PC-3 (cell line): ENCODE results near the gene NHERF2. TPM values are rescaled to one million over a fixed set of nuclear protein-coding genes. Genes with fewer than 3 reads are reported as not detected.

Experiments
- ATAC-seq: fragments of 200-7000 bp; cut with Tn5 transposase; 2 replicates; pipeline ENCODE4 v1.9.1; 2020; ENCODE audit warnings: mild to moderate bottlenecking, moderate library complexity
- BruUV-seq: library from RNA; stranded (reverse); fragments of 400-500 nt; replicated peaks from 2 replicates; lab custom pipeline; 2021; lab: Mats Ljungman, UMichigan
- CTCF ChIA-PET: fragments of 300-600 bp; sonication (Branson Sonifier 250); formaldehyde crosslinking; loops from one replicate; lab custom pipeline; 2022; ENCODE audit warnings: antibody characterized with exemption; lab: Charles Lee
- POLR2A ChIA-PET: fragments of 300-600 bp; sonication (Branson Sonifier 250); formaldehyde crosslinking; loops from one replicate; lab custom pipeline; 2022; ENCODE audit warnings: antibody characterized with exemption; ENCODE audit not compliant: unreplicated experiment; lab: Charles Lee
- DNase-seq: peaks from one replicate; pipeline ENCODE4 v3.0.0-alpha.2; 2015
- H2AFZ ChIP-seq: fragments of 300-600 bp; sonication (generic); 2 replicates; pipeline ENCODE4 v1.6.0; 2016; ENCODE audit warnings: antibody characterized with exemption, low read length
- H3F3A ChIP-seq: fragments of 300-600 bp; sonication (generic); one replicate; pipeline ENCODE4 v1.6.0; 2017; ENCODE audit warnings: antibody characterized with exemption, low read length, control low read depth, mild to moderate bottlenecking; ENCODE audit not compliant: unreplicated experiment
- H3K27ac ChIP-seq: fragments of 300-600 bp; sonication (generic); 2 replicates; pipeline ENCODE4 v1.5.1; 2016; ENCODE audit warnings: mild to moderate bottlenecking, low read length
- H3K27me3 ChIP-seq: fragments of 300-600 bp; sonication (generic); 2 replicates; pipeline ENCODE4 v1.6.1; 2016; ENCODE audit warnings: low read length, mixed read lengths
- H3K36me3 ChIP-seq: fragments of 300-600 bp; sonication (generic); 2 replicates; pipeline ENCODE4 v1.6.1; 2016; ENCODE audit warnings: low read depth, mixed run types, low read length, mixed read lengths
- H3K4me1 ChIP-seq: fragments of 300-600 bp; sonication (generic); 2 replicates; pipeline ENCODE4 v1.5.1; 2016; ENCODE audit warnings: low read length; ENCODE audit not compliant: insufficient read depth
- H3K4me2 ChIP-seq: fragments of 300-600 bp; sonication (generic); 2 replicates; pipeline ENCODE4 v1.6.0; 2016; ENCODE audit warnings: low read length
- H3K4me3 ChIP-seq: fragments of 300-600 bp; sonication (generic); 2 replicates; pipeline ENCODE4 v1.5.1; 2016; ENCODE audit warnings: mild to moderate bottlenecking, low read length, mixed read lengths
- H3K79me2 ChIP-seq: fragments of 300-600 bp; sonication (generic); 2 replicates; pipeline ENCODE4 v1.6.1; 2017; ENCODE audit warnings: low read length, mixed read lengths
- H3K9ac ChIP-seq: fragments of 300-600 bp; sonication (generic); 2 replicates; pipeline ENCODE4 v1.6.0; 2016; ENCODE audit warnings: mild to moderate bottlenecking, low read length
- H3K9me2 ChIP-seq: fragments of 300-600 bp; sonication (generic); replicated peaks from 2 replicates; pipeline ENCODE4 v1.6.1; 2016; ENCODE audit warnings: mixed run types, low read length, mixed read lengths
- H3K9me3 ChIP-seq: fragments of 300-600 bp; sonication (generic); 2 replicates; pipeline ENCODE4 v1.6.1; 2016; ENCODE audit warnings: low read length, mixed read lengths
- H4K20me1 ChIP-seq: fragments of 300-600 bp; sonication (generic); 2 replicates; pipeline ENCODE4 v1.6.1; 2016; ENCODE audit warnings: low read length, mixed read lengths
- CTCF ChIP-seq: fragments of 300-600 bp; sonication (generic); conservative IDR thresholded peaks from 2 replicates; pipeline ENCODE4 v1.5.1; 2017; ENCODE audit warnings: antibody characterized with exemption, low read depth, mild to moderate bottlenecking, low read length
- EZH2 ChIP-seq: fragments of 300-600 bp; sonication (generic); IDR thresholded peaks from one replicate; pipeline ENCODE4 v1.6.1; 2017; ENCODE audit warnings: antibody characterized with exemption, mild to moderate bottlenecking, low read length; ENCODE audit not compliant: unreplicated experiment
- EZH2phosphoT487 ChIP-seq: fragments of 300-600 bp; sonication (generic); IDR thresholded peaks from 2 replicates; pipeline ENCODE4 v1.6.1; 2018; ENCODE audit warnings: mild to moderate bottlenecking, antibody characterized with exemption, low read length, borderline replicate concordance
- intact Hi-C: fragments of 100-400 bp; cut with micrococcal nuclease; formaldehyde crosslinking; loops from 2 replicates; pipeline ENCODE4 v1.9.0; 2023
- total RNA-seq: library from RNA; depleted of rRNA; stranded (reverse); fragments of >200 nt; gene quantifications from 2 replicates; pipeline ENCODE4 v1.2.3, GENCODE V29; 2014

Gene NHERF2
- total RNA-seq, 1 experiment from 2014 or later, result 145 TPM

- Histone ChIP-seq H3K4me2 (no peak overlapping the region), H3K9me3 (no peaks in the 10 kb centered on the region), H3F3A (no peaks in the 10 kb centered on the region), H3K79me2 (peaks cover 11% of the 10 kb centered on the region), H2AFZ (no peak overlapping the region), H3K4me1 (no peaks in the 10 kb centered on the region; the same call in 1 of the 2 replicates), H3K36me3 (peaks cover 3% of the 10 kb centered on the region; the same call in 1 of the 2 replicates), H3K27me3 (no peaks in the 10 kb centered on the region), H3K9ac (no peak overlapping the region), H3K9me2 (no peaks in the 10 kb centered on the region), H3K27ac (no peak overlapping the region), H4K20me1 (peaks cover 8% of the 10 kb centered on the region; the same call in 1 of the 2 replicates), H3K4me3 (no peak overlapping the region)
- CTCF ChIA-PET, result no interaction called here
- intact Hi-C loops, result no loop called here
- no peak for DNase-seq
- TF ChIP-seq EZH2phosphoT487, result no peak
- TF ChIP-seq CTCF, result no peak
- no peak for TF ChIP-seq EZH2
- BruUV-seq, result no TSS peak
- no peak for ATAC-seq
- POLR2A ChIA-PET, result no interaction called here
Measured at GRCh38 chr16:1998852-1999801, 27.6 kb upstream of the NHERF2 start.

GRCh38 chr16:1999866-2000514, 26.7 kb upstream of the NHERF2 start:
- intact Hi-C loops, result no loop called here
- no peak overlapping the region for H3K4me3 ChIP-seq
- H3K27ac ChIP-seq, result no peak overlapping the region
- no peaks in the 10 kb centered on the region for H3K9me3 ChIP-seq
- peaks cover 11% of the 10 kb centered on the region; the same call in 1 of the 2 replicates for H4K20me1 ChIP-seq
- no peak overlapping the region for H3K9ac ChIP-seq
- H2AFZ ChIP-seq, result no peak overlapping the region
- BruUV-seq, result no TSS peak
- peaks cover 3% of the 10 kb centered on the region; the same call in 1 of the 2 replicates for H3K36me3 ChIP-seq
- ChIA-PET POLR2A (no interaction called here), CTCF (no interaction called here)
- H3F3A ChIP-seq, result no peaks in the 10 kb centered on the region
- no peak for ATAC-seq
- no peaks in the 10 kb centered on the region for H3K27me3 ChIP-seq
- H3K79me2 ChIP-seq, result peaks cover 19% of the 10 kb centered on the region
- H3K9me2 ChIP-seq, result no peaks in the 10 kb centered on the region
- no peak overlapping the region for H3K4me2 ChIP-seq
- no peak for DNase-seq
- no peak for TF ChIP-seq EZH2phosphoT487
- TF ChIP-seq EZH2, result no peak
- no peak for TF ChIP-seq CTCF
- 0 out of 2 replicates have a peak, but pooled peaks cover under 1% of the 10 kb centered on the region for H3K4me1 ChIP-seq
